Measurements from ENCODE around the gene PSD4. TPM values are rescaled to one million over a fixed set of nuclear protein-coding genes. Genes with fewer than 3 reads are reported as not detected.
A peak's percentile ranks its signal among the peaks of the same experiment; 100 is the strongest.

Gene PSD4
- total RNA-seq, 1 donor from 2014 or later = 1.9 TPM

DNA sequence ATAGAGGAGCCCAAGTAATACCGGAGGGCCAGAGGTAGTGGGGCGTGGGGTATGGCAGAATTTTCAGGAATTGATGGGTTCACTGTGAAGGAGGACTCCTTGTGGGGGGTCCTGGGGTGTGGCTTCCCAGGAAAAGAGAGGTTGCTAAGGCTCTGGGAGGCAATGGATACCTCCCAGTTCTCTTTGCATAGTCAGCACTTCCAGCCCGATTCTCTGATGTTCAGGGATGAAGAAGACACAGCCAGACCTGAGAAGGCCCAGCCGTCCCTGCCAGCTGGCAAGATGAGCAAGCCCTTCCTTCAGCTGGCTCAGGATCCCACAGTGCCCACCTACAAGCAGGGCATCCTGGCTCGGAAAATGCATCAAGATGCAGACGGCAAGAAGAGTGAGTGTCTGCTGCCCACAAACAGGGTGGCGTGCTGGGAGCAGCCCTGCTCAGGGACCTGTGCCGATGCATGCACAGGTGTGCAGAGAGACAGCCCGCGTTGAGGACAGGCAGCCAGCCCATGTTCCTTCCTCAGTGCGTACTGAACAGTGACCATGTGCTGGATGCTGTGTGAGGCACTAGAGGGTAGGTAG is 22.2 kb downstream of the PSD4 start:
- H3K27ac Mint-ChIP-seq (ENCODE audit: unreplicated experiment) = no peak overlapping the region
- peaks cover 17% of the 10 kb centered on the region for H3K27me3 Mint-ChIP-seq (ENCODE audit: unreplicated experiment)
- H3K4me3 Mint-ChIP-seq (ENCODE audit: unreplicated experiment) = peak overlapping the region; percentile 9
- H3K4me1 Mint-ChIP-seq (ENCODE audit: unreplicated experiment) = no peaks in the 10 kb centered on the region
- no peak for DNase-seq (ENCODE audit: low spot score)
- no peaks in the 10 kb centered on the region for H3K9me3 Mint-ChIP-seq (ENCODE audit: unreplicated experiment)
- TF ChIP-seq, protein P1, sequence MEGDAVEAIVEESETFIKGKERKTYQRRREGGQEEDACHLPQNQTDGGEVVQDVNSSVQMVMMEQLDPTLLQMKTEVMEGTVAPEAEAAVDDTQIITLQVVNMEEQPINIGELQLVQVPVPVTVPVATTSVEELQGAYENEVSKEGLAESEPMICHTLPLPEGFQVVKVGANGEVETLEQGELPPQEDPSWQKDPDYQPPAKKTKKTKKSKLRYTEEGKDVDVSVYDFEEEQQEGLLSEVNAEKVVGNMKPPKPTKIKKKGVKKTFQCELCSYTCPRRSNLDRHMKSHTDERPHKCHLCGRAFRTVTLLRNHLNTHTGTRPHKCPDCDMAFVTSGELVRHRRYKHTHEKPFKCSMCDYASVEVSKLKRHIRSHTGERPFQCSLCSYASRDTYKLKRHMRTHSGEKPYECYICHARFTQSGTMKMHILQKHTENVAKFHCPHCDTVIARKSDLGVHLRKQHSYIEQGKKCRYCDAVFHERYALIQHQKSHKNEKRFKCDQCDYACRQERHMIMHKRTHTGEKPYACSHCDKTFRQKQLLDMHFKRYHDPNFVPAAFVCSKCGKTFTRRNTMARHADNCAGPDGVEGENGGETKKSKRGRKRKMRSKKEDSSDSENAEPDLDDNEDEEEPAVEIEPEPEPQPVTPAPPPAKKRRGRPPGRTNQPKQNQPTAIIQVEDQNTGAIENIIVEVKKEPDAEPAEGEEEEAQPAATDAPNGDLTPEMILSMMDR (IDR thresholded peaks at IDR 0.05; ENCODE audit: unreplicated experiment) = no peak
- peaks cover 4% of the 10 kb centered on the region for H3K36me3 Mint-ChIP-seq (ENCODE audit: low read depth, unreplicated experiment)

DNA sequence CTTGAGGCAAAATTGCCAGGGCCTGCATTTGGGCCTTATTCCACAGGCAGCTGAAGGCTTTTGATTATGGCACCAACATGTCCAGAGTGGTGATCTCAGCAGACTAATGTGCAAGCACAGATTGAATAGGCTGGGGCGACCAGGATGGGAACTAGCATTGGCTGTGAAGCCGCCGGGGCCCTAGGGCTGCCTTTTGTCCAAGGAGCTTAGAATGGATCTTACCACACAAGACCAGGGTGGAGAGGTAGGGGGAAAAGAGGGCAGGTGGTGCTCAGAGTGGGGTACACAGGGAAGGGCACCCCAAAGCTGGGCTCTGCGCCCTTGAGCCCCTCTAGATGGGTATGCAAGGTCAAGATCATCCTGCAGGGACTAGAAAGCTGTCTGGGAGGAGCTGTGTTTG is 23.1 kb downstream of the PSD4 start:
- H3K4me1 Mint-ChIP-seq (ENCODE audit: unreplicated experiment) = no peaks in the 10 kb centered on the region
- peak overlapping the region; percentile 3 for H3K27ac Mint-ChIP-seq (ENCODE audit: unreplicated experiment)
- H3K4me3 Mint-ChIP-seq (ENCODE audit: unreplicated experiment) = peak overlapping the region; percentile 2
- H3K36me3 Mint-ChIP-seq (ENCODE audit: low read depth, unreplicated experiment) = peaks cover 4% of the 10 kb centered on the region
- no peak for DNase-seq (ENCODE audit: low spot score)
- H3K9me3 Mint-ChIP-seq (ENCODE audit: unreplicated experiment) = no peaks in the 10 kb centered on the region
- TF ChIP-seq, protein P1 (IDR thresholded peaks at IDR 0.05; ENCODE audit: unreplicated experiment) = no peak
- peaks cover 17% of the 10 kb centered on the region for H3K27me3 Mint-ChIP-seq (ENCODE audit: unreplicated experiment)

DNA sequence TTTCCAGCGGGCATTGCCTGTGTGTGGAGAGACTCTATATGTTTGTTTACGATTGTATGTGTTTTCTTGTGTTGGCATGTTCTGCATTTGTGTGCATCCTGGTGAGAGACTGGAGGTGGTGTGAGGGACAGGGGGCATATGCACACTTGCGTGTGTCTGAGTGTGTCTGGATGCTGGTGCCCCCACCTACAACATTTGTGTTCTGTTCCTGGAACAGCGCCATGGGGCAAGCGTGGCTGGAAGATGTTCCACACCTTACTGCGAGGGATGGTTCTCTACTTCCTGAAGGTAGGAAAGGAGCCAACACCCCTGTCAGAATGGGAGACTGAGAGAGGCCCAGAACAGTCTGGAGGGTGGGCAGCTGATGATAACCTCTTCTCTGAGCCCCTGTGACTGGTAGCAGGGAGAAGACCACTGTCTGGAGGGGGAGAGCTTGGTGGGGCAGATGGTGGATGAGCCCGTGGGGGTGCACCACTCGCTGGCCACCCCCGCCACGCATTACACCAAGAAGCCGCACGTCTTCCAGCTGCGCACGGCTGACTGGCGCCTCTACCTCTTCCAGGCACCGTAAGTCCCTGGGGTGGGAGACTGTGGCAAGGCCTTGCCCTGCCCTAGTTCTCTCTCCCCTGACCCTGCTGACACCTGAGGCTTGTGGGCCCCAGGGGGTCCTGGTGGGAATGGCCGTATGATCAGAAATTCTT is 23.7 kb downstream of the PSD4 start:
- no peaks in the 10 kb centered on the region for H3K9me3 Mint-ChIP-seq (ENCODE audit: unreplicated experiment)
- TF ChIP-seq, protein P1 (IDR thresholded peaks at IDR 0.05; ENCODE audit: unreplicated experiment) = no peak
- DNase-seq (ENCODE audit: low spot score) = no peak
- H3K4me3 Mint-ChIP-seq (ENCODE audit: unreplicated experiment) = peak overlapping the region; percentile 31
- peak overlapping the region; percentile 3 for H3K27ac Mint-ChIP-seq (ENCODE audit: unreplicated experiment)
- no peaks in the 10 kb centered on the region for H3K4me1 Mint-ChIP-seq (ENCODE audit: unreplicated experiment)
- peaks cover 17% of the 10 kb centered on the region for H3K27me3 Mint-ChIP-seq (ENCODE audit: unreplicated experiment)
- H3K36me3 Mint-ChIP-seq (ENCODE audit: low read depth, unreplicated experiment) = peaks cover 4% of the 10 kb centered on the region

DNA sequence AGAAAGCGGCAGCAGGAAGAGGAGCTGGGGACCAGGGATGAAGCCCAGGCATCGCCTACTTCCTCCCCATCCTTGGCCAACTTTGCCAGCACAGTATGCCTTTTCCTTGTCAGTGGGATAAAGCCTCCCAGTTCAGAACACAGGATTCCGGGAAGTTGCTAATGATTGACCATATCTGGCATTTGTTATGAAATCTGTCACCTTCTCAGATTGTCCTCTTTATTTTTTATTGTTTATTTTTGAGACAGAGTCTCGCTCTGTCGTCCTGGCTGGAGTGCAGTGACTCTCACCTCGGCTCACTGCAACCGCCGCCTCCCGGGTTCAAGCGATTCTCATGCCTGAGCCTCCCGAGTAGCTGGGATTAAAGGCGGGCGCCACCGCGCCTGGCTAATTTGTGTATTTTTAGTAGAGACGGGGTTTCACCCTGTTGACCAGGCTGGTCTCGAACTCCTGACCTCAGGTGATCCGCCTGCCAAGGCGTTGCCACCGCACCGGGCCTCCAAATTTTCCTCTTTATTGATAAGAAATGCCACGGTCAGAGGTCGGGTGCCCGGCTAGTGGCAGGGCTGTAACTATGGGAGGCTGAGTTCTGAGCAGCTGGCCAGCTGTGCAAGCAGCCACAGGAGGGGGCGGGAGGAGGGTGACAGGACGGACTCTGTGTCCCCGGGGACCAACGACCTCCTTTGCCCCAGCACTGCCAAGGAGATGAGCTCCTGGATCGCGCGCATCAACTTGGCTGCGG is 24.4 kb downstream of the PSD4 start:
- peak overlapping the region; percentile 31 for H3K4me3 Mint-ChIP-seq (ENCODE audit: unreplicated experiment)
- H3K4me1 Mint-ChIP-seq (ENCODE audit: unreplicated experiment) = no peaks in the 10 kb centered on the region
- no peaks in the 10 kb centered on the region for H3K9me3 Mint-ChIP-seq (ENCODE audit: unreplicated experiment)
- DNase-seq (ENCODE audit: low spot score) = no peak
- TF ChIP-seq, protein P1 (IDR thresholded peaks at IDR 0.05; ENCODE audit: unreplicated experiment) = no peak
- H3K27me3 Mint-ChIP-seq (ENCODE audit: unreplicated experiment) = peaks cover 17% of the 10 kb centered on the region
- no peak overlapping the region for H3K27ac Mint-ChIP-seq (ENCODE audit: unreplicated experiment)
- H3K36me3 Mint-ChIP-seq (ENCODE audit: low read depth, unreplicated experiment) = peaks cover 4% of the 10 kb centered on the region

Measured in endothelial cell (in vitro differentiated cells).